ENCODE results near the gene TWNK.

GRCh38 chr10:100989088-100989487, 1.7 kb downstream of the TWNK start:
- TF ChIP-seq CTCF (IDR thresholded peaks at IDR 0.05) (no peak), POLR2A (IDR thresholded peaks at IDR 0.05) (no peak)
